ENCODE data around the gene CHST3. TPM values are rescaled to one million over a fixed set of nuclear protein-coding genes. Genes with fewer than 3 reads are reported as not detected.

CHST3 gene
- total and polyA plus RNA-seq, 9 of the 15 experiments (the other 6 are each of a cell fraction or from before 2014, with no cell fraction given): 0.01 to 1.3 (median 0.15) TPM

- ATAC-seq: peak; percentile 14; the same call in 2 of the 3 replicates
These were observed 671 bp upstream of the CHST3 start for GRCh38 chr10:71963351-71964097.

More at GRCh38 chr10:71963351-71964097, 671 bp upstream of the CHST3 start:
- H3K9ac ChIP-seq (ENCODE audit: insufficient read depth in 1 of 2, low read depth in 2 of 2, low read length in 2 of 2): no peak overlapping the region
- H3K36me3 ChIP-seq (ENCODE audit: control insufficient read depth, insufficient read depth, low read length): no peaks in the 10 kb centered on the region
- peaks cover 29 to 60% of the 10 kb centered on the region in 2 experiments; a peak in 4 of 5 replicates for H3K27me3 ChIP-seq (ENCODE audit: control insufficient read depth in 2 of 2, insufficient read depth in 2 of 2, low read length in 2 of 2)
- no peaks in the 10 kb centered on the region for H3K79me2 ChIP-seq (ENCODE audit: control insufficient read depth, insufficient read depth, low read length)
- no peaks in the 10 kb centered on the region for H4K20me1 ChIP-seq (replicated peaks; ENCODE audit: control insufficient read depth, insufficient read depth, low read length)
- H3K27ac ChIP-seq (ENCODE audit: extremely low read depth, low read depth, low read length): no peak overlapping the region
- WGBS (ENCODE audit: insufficient coverage, low coverage, missing lambda C conversion rate): 38% methylated on average over 33 of the region's 42 CpGs
- no peaks in the 10 kb centered on the region for H3K9me1 ChIP-seq (ENCODE audit: control insufficient read depth, insufficient read depth, low read length)
- ChIA-PET POLR2A (interaction anchor here (1.3 kb wide), 1 partner anchor 11 kb away, joined by 4 read pairs; no protein-coding TSS in a partner anchor), CTCF (ENCODE audit: low intra/inter-chr PET ratio) (no interaction called here)
- BruUV-seq (replicated peaks): no TSS peak
- intact Hi-C loops (cut with micrococcal nuclease): no loop called here
- in situ Hi-C loops (cut with MboI): no loop called here
- H2AFZ ChIP-seq (ENCODE audit: low read depth, low read length): no peak overlapping the region
- no peak for DNase-seq (ENCODE audit: extremely low read depth in 1 of 4, low spot score in 3 of 4)
- TF ChIP-seq ZFX (CRISPR knock-in tag; IDR thresholded peaks at IDR 0.05) (peak; percentile 7; the same call in 1 of the 2 replicates), KHSRP (IDR thresholded peaks at IDR 0.05) (no peak), SP1 (CRISPR knock-in tag; IDR thresholded peaks at IDR 0.05) (0 out of 2 replicates have a peak, but pooled peaks have one; percentile 1), PCBP1 (IDR thresholded peaks at IDR 0.05; ENCODE audit: low read depth, low read length, poor library complexity, severe bottlenecking) (peak; percentile 33)
- TF ChIP-seq, protein P1, sequence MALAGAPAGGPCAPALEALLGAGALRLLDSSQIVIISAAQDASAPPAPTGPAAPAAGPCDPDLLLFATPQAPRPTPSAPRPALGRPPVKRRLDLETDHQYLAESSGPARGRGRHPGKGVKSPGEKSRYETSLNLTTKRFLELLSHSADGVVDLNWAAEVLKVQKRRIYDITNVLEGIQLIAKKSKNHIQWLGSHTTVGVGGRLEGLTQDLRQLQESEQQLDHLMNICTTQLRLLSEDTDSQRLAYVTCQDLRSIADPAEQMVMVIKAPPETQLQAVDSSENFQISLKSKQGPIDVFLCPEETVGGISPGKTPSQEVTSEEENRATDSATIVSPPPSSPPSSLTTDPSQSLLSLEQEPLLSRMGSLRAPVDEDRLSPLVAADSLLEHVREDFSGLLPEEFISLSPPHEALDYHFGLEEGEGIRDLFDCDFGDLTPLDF (CRISPR knock-in tag; IDR thresholded peaks at IDR 0.05): no peak
- no peak for FAIRE-seq
- no peaks in the 10 kb centered on the region for H3K9me3 ChIP-seq (replicated peaks; ENCODE audit: control insufficient read depth, insufficient read depth, low read depth, low read length)
- no peak overlapping the region for H3K4me2 ChIP-seq (ENCODE audit: insufficient read depth, low read length)
- H3K4me1 ChIP-seq (replicated peaks in 1 of 2; ENCODE audit: control insufficient read depth in 2 of 2, insufficient read depth in 2 of 2, low read length in 2 of 2): peaks cover 4 to 20% of the 10 kb centered on the region in 2 experiments; a peak in 4 of 5 replicates
- H3K4me3 ChIP-seq: no peak overlapping the region

All from K562 (cell line).